GM12878 (cell line): ENCODE results near the gene C1QTNF5.

ENCODE experiments used
- CEBPB ChIP-seq, 2 experiments: fragments of 150-350 bp in 1 of 2; IDR thresholded peaks; 2 replicates each; pipeline ENCODE4 v1.6.1; 2012 to 2014; ENCODE audit warnings: low read depth in 2 of 2, low read length in 2 of 2, borderline replicate concordance in 1 of 2, inconsistent platforms in 1 of 2
- EP300 ChIP-seq, 2 experiments: fragments of 150-350 bp in 1 of 2; IDR thresholded peaks; 2 replicates each; pipeline ENCODE4 v1.6.1; 2011 to 2012; ENCODE audit warnings: low read depth in 2 of 2, low read length in 2 of 2, borderline replicate concordance in 1 of 2, improper control_type of control experiment in 1 of 2, inconsistent platforms in 1 of 2; ENCODE audit not compliant: control insufficient read depth in 1 of 2
- EZH2 ChIP-seq: IDR thresholded peaks from 2 replicates; pipeline ENCODE4 v1.6.1; 2012; ENCODE audit warnings: low read depth, mild to moderate bottlenecking, control low read depth, inconsistent platforms, low read length, borderline replicate concordance; ENCODE audit not compliant: control insufficient read depth
- MEF2A ChIP-seq: IDR thresholded peaks from 2 replicates; pipeline ENCODE4 v1.6.1; 2011; ENCODE audit warnings: low read depth, mild to moderate bottlenecking, low read length, moderate library complexity; ENCODE audit not compliant: insufficient read depth
- NR2C2 ChIP-seq: IDR thresholded peaks from 2 replicates; pipeline ENCODE4 v1.6.1; 2011; ENCODE audit warnings: borderline replicate concordance, low read depth; ENCODE audit not compliant: control insufficient read depth, insufficient read length
- POLR2A ChIP-seq: IDR thresholded peaks from 2 replicates; pipeline ENCODE4 v1.6.1; 2011; ENCODE audit warnings: low read depth, mild to moderate bottlenecking, low read length
- POLR2AphosphoS2 ChIP-seq: IDR thresholded peaks from 2 replicates; pipeline ENCODE4 v1.6.1; 2011; ENCODE audit warnings: low read depth, mild to moderate bottlenecking, low read length, improper control_type of control experiment, moderate library complexity
- YY1 ChIP-seq: IDR thresholded peaks from 2 replicates; pipeline ENCODE4 v1.6.1; 2011; ENCODE audit warnings: low read depth, mild to moderate bottlenecking, low read length
- ZNF24 ChIP-seq: fragments of 450-650 bp; IDR thresholded peaks from 2 replicates; pipeline ENCODE4 v1.6.1; 2017; ENCODE audit warnings: antibody characterized with exemption, mild to moderate bottlenecking
- ZNF384 ChIP-seq: IDR thresholded peaks from 2 replicates; pipeline ENCODE4 v1.6.1; 2012; ENCODE audit warnings: low read depth, mild to moderate bottlenecking, low read length, improper control_type of control experiment, borderline replicate concordance
- TF ChIP-seq, protein P1 (sequence below), 3 experiments: IDR thresholded peaks in 2 of 3; conservative IDR thresholded peaks in 1 of 3; 2 replicates each; pipeline ENCODE4 v1.5.1; 2011; ENCODE audit warnings: low read depth in 3 of 3, low read length in 3 of 3, mild to moderate bottlenecking in 3 of 3, control low read depth in 2 of 3, moderate library complexity in 2 of 3, inconsistent platforms in 1 of 3, mixed read lengths in 1 of 3; ENCODE audit not compliant: control insufficient read depth in 2 of 3, insufficient read depth in 1 of 3; ENCODE audit errors: extremely low read depth in 1 of 3
- TF ChIP-seq, protein P2 (sequence below): IDR thresholded peaks from 2 replicates; pipeline ENCODE4 v1.6.1; 2011; ENCODE audit warnings: low read depth, low read length, improper control_type of control experiment, borderline replicate concordance
- TF ChIP-seq, protein P3 (sequence below): fragments of 450-650 bp; IDR thresholded peaks from 2 replicates; pipeline ENCODE4 v1.6.1; 2017; ENCODE audit warnings: mild to moderate bottlenecking, low read depth, inconsistent platforms; ENCODE audit not compliant: poor library complexity, severe bottlenecking

DNA sequence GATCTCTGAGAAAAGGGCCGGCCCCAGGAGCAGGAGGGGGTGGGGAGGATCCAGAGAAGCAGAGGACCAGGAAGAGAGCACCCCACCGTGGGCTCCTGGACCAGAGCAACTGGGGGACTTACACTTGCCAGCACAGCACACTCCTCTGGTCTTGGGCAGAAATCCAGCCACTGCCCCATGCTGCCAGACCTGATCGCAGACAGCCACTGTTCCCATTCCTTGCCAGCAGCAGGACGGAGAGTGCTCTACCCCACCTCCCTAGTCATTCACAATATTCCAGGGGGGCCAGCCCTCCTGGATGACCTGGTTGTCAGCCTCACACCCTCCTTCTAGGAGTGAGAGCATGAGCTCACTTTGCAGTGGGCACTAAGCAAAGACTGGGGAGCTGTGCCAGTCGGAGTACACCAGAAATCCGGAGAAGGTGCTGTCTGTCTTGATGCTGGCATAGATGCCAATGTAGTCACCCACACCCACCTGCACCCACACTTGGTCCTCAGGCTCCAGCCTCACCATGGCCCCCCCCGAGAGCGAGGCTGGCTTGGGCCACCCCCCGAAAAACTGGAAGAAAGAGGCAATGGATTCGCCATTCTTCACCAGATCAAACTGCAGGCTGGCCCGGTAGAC, 1.6 kb downstream of the C1QTNF5 start:
- TF ChIP-seq EP300 (IDR thresholded peaks at IDR 0.05; ENCODE audit: borderline replicate concordance in 1 of 2, control insufficient read depth in 1 of 2, low read depth in 2 of 2, low read length in 2 of 2) (no peak), POLR2A (no peak), CEBPB (IDR thresholded peaks at IDR 0.05; ENCODE audit: borderline replicate concordance in 1 of 2, low read depth in 2 of 2, low read length in 2 of 2) (no peak), POLR2AphosphoS2 (no peak), ZNF24 (no peak), ZNF384 (no peak), YY1 (no peak), MEF2A (no peak), NR2C2 (no peak), EZH2 (no peak)
- TF ChIP-seq, protein P1, sequence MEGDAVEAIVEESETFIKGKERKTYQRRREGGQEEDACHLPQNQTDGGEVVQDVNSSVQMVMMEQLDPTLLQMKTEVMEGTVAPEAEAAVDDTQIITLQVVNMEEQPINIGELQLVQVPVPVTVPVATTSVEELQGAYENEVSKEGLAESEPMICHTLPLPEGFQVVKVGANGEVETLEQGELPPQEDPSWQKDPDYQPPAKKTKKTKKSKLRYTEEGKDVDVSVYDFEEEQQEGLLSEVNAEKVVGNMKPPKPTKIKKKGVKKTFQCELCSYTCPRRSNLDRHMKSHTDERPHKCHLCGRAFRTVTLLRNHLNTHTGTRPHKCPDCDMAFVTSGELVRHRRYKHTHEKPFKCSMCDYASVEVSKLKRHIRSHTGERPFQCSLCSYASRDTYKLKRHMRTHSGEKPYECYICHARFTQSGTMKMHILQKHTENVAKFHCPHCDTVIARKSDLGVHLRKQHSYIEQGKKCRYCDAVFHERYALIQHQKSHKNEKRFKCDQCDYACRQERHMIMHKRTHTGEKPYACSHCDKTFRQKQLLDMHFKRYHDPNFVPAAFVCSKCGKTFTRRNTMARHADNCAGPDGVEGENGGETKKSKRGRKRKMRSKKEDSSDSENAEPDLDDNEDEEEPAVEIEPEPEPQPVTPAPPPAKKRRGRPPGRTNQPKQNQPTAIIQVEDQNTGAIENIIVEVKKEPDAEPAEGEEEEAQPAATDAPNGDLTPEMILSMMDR (IDR thresholded peaks at IDR 0.05 in 2 of 3, conservative IDR thresholded peaks at IDR 0.05 in 1 of 3; ENCODE audit: control insufficient read depth in 2 of 3, extremely low read depth in 1 of 3, insufficient read depth in 1 of 3, low read depth in 3 of 3, low read length in 3 of 3): no peak
- TF ChIP-seq, protein P2, sequence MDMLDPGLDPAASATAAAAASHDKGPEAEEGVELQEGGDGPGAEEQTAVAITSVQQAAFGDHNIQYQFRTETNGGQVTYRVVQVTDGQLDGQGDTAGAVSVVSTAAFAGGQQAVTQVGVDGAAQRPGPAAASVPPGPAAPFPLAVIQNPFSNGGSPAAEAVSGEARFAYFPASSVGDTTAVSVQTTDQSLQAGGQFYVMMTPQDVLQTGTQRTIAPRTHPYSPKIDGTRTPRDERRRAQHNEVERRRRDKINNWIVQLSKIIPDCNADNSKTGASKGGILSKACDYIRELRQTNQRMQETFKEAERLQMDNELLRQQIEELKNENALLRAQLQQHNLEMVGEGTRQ: no peak
- TF ChIP-seq, protein P3, sequence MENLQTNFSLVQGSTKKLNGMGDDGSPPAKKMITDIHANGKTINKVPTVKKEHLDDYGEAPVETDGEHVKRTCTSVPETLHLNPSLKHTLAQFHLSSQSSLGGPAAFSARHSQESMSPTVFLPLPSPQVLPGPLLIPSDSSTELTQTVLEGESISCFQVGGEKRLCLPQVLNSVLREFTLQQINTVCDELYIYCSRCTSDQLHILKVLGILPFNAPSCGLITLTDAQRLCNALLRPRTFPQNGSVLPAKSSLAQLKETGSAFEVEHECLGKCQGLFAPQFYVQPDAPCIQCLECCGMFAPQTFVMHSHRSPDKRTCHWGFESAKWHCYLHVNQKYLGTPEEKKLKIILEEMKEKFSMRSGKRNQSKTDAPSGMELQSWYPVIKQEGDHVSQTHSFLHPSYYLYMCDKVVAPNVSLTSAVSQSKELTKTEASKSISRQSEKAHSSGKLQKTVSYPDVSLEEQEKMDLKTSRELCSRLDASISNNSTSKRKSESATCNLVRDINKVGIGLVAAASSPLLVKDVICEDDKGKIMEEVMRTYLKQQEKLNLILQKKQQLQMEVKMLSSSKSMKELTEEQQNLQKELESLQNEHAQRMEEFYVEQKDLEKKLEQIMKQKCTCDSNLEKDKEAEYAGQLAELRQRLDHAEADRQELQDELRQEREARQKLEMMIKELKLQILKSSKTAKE: no peak
